ENCODE measurements around the gene SHB.

DNA sequence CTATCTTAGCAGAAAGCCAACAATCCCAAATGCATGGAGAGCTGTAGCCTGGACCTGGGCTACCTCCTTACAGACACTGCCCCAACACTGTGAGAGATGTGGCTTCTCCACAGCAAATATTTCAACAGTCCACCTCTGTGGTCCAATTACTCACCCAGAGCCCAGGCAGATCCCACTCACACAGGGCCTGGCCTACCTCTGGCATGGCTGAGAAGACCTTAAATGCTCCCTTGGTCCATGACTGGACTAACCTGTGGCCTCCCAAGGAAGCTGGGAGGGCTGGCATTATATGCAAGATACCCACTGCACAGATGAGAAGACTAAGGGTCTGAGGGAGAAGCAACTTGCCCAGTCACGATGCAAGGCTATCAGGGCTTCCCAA is 142.3 kb downstream of the SHB start:
- TF ChIP-seq ZNF660 (tag by site-specific recombination; IDR thresholded peaks at IDR 0.05) (no peak), ZNF600 (tag by site-specific recombination; IDR thresholded peaks at IDR 0.05) (no peak), ZNF335 (tag by site-specific recombination; conservative IDR thresholded peaks at IDR 0.05) (no peak), KLF16 (tag by site-specific recombination; IDR thresholded peaks at IDR 0.05) (no peak)
- TF ChIP-seq, protein P1, sequence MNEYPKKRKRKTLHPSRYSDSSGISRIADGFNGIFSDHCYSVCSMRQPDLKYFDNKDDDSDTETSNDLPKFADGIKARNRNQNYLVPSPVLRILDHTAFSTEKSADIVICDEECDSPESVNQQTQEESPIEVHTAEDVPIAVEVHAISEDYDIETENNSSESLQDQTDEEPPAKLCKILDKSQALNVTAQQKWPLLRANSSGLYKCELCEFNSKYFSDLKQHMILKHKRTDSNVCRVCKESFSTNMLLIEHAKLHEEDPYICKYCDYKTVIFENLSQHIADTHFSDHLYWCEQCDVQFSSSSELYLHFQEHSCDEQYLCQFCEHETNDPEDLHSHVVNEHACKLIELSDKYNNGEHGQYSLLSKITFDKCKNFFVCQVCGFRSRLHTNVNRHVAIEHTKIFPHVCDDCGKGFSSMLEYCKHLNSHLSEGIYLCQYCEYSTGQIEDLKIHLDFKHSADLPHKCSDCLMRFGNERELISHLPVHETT (tag by site-specific recombination; IDR thresholded peaks at IDR 0.05) = no peak
- TF ChIP-seq, protein P2, sequence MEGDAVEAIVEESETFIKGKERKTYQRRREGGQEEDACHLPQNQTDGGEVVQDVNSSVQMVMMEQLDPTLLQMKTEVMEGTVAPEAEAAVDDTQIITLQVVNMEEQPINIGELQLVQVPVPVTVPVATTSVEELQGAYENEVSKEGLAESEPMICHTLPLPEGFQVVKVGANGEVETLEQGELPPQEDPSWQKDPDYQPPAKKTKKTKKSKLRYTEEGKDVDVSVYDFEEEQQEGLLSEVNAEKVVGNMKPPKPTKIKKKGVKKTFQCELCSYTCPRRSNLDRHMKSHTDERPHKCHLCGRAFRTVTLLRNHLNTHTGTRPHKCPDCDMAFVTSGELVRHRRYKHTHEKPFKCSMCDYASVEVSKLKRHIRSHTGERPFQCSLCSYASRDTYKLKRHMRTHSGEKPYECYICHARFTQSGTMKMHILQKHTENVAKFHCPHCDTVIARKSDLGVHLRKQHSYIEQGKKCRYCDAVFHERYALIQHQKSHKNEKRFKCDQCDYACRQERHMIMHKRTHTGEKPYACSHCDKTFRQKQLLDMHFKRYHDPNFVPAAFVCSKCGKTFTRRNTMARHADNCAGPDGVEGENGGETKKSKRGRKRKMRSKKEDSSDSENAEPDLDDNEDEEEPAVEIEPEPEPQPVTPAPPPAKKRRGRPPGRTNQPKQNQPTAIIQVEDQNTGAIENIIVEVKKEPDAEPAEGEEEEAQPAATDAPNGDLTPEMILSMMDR (tag by site-specific recombination; IDR thresholded peaks at IDR 0.05) = no peak
- TF ChIP-seq, protein P3, sequence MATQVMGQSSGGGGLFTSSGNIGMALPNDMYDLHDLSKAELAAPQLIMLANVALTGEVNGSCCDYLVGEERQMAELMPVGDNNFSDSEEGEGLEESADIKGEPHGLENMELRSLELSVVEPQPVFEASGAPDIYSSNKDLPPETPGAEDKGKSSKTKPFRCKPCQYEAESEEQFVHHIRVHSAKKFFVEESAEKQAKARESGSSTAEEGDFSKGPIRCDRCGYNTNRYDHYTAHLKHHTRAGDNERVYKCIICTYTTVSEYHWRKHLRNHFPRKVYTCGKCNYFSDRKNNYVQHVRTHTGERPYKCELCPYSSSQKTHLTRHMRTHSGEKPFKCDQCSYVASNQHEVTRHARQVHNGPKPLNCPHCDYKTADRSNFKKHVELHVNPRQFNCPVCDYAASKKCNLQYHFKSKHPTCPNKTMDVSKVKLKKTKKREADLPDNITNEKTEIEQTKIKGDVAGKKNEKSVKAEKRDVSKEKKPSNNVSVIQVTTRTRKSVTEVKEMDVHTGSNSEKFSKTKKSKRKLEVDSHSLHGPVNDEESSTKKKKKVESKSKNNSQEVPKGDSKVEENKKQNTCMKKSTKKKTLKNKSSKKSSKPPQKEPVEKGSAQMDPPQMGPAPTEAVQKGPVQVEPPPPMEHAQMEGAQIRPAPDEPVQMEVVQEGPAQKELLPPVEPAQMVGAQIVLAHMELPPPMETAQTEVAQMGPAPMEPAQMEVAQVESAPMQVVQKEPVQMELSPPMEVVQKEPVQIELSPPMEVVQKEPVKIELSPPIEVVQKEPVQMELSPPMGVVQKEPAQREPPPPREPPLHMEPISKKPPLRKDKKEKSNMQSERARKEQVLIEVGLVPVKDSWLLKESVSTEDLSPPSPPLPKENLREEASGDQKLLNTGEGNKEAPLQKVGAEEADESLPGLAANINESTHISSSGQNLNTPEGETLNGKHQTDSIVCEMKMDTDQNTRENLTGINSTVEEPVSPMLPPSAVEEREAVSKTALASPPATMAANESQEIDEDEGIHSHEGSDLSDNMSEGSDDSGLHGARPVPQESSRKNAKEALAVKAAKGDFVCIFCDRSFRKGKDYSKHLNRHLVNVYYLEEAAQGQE (tag by site-specific recombination; IDR thresholded peaks at IDR 0.05) = no peak
